Limb (tissue), 2 donors: Measurements from ENCODE around the gene OR51I2.

ENCODE experiments used
- DNase-seq, 2 donors: peaks; one replicate each; pipeline ENCODE4 v3.0.0-alpha.2; 2016; ENCODE audit errors: extremely low spot score in 2 of 2

Gene OR51I2

GRCh38 chr11:5449023-5449422 is at the start of gene OR51I2:
Gene OR51I2, plus strand, starts transcription at chr11:5449323. Its CDS starts 4,166 bp downstream, at chr11:5453489.
- no peak for DNase-seq

- DNase-seq = no peak
These were observed 44.0 kb upstream of the OR51I2 start for GRCh38 chr11:5405173-5405572.

- DNase-seq = no peak
These were observed 28.1 kb upstream of the OR51I2 start for GRCh38 chr11:5420993-5421392.

GRCh38 chr11:5421811-5422210 is 27.3 kb upstream of the OR51I2 start, which contains the start of gene OR51Q1:
Gene OR51Q1, plus strand, starts transcription at chr11:5422111. Its CDS starts 90 bp downstream, at chr11:5422201.
- DNase-seq = no peak

- DNase-seq = no peak
These were observed 26.0 kb upstream of the OR51I2 start for GRCh38 chr11:5423131-5423530.

GRCh38 chr11:5441414-5441813 is 7.7 kb upstream of the OR51I2 start, which contains the start of gene OR51I1:
Gene OR51I1, minus strand, starts transcription at chr11:5441514. Its CDS starts 0 bp downstream, at chr11:5441514.
- DNase-seq = no peak

GRCh38 chr11:5443835-5444393 is 5.2 kb upstream of the OR51I2 start:
- no peak for DNase-seq

- DNase-seq = no peak
These were observed 309 bp downstream of the OR51I2 start for GRCh38 chr11:5449432-5449831.

GRCh38 chr11:5460983-5461621 is 12.0 kb downstream of the OR51I2 start:
- no peak for DNase-seq

GRCh38 chr11:5467527-5467926 is 18.4 kb downstream of the OR51I2 start:
- no peak for DNase-seq

GRCh38 chr11:5473921-5474320 is 24.8 kb downstream of the OR51I2 start:
- DNase-seq = no peak

GRCh38 chr11:5476186-5476819 is 27.2 kb downstream of the OR51I2 start:
- peak in 1 of 2 donors; percentile 15 for DNase-seq

- DNase-seq = no peak
These were observed 36.9 kb downstream of the OR51I2 start for GRCh38 chr11:5486003-5486402.

GRCh38 chr11:5486421-5486820 is 37.3 kb downstream of the OR51I2 start:
- DNase-seq = no peak

- DNase-seq = no peak
These were observed 39.3 kb downstream of the OR51I2 start, which contains the start of gene OR52D1 for GRCh38 chr11:5488385-5488784. Gene OR52D1, plus strand, starts transcription at chr11:5488685. Its CDS starts 22 bp downstream, at chr11:5488707.

GRCh38 chr11:5488798-5489399 is 39.8 kb downstream of the OR51I2 start:
- no peak for DNase-seq

GRCh38 chr11:5489576-5490357 is 40.6 kb downstream of the OR51I2 start:
- DNase-seq = no peak

- DNase-seq = no peak
These were observed 50.5 kb downstream of the OR51I2 start for GRCh38 chr11:5499671-5500070.

- no peak for DNase-seq
These were observed 51.3 kb downstream of the OR51I2 start for GRCh38 chr11:5500393-5500801.

- DNase-seq = no peak
These were observed 55.3 kb downstream of the OR51I2 start for GRCh38 chr11:5504403-5504921.
